ENCODE data around the gene NUDT21.

- no peak for TF ChIP-seq CTCF (IDR thresholded peaks at IDR 0.05 in 2 of 3, conservative IDR thresholded peaks at IDR 0.05 in 1 of 3; ENCODE audit: control insufficient read depth in 2 of 3, extremely low read depth in 1 of 3, insufficient read depth in 1 of 3, low read depth in 3 of 3, low read length in 3 of 3)
- TF ChIP-seq EGR1 (IDR thresholded peaks at IDR 0.05; ENCODE audit: borderline replicate concordance in 1 of 2, low read depth in 2 of 2, low read length in 2 of 2), result no peak
- TF ChIP-seq EP300 (IDR thresholded peaks at IDR 0.05; ENCODE audit: borderline replicate concordance in 1 of 2, control insufficient read depth in 1 of 2, low read depth in 2 of 2, low read length in 2 of 2), result no peak
- TF ChIP-seq BCL11A (IDR thresholded peaks at IDR 0.05; ENCODE audit: low read depth, low read length), result no peak
- TF ChIP-seq TAF1 (IDR thresholded peaks at IDR 0.05; ENCODE audit: borderline replicate concordance, low read depth, low read length), result no peak
- no peak for TF ChIP-seq ZBTB33 (IDR thresholded peaks at IDR 0.05)
These were observed 42.6 kb downstream of the NUDT21 start for GRCh38 chr16:56408379-56409098.

Measured in GM12878 (cell line).